NCI-H82 treated with DMSO at 0.1 percent for 48 hours (cell line): Measurements from ENCODE around the gene CNKSR3.
A peak's percentile ranks its signal among the peaks of the same experiment; 100 is the strongest.

Experiments
- DNase-seq: peaks from one replicate; lab custom pipeline; 2025; ENCODE audit not compliant: unreplicated experiment; lab: John Stamatoyannopoulos, UW

The CNKSR3 gene

GRCh38 chr6:154458565-154459470, 51.7 kb downstream of the CNKSR3 start:
- DNase-seq: no peak

GRCh38 chr6:154457881-154458284, 52.6 kb downstream of the CNKSR3 start:
- no peak for DNase-seq

GRCh38 chr6:154457046-154457713, 53.3 kb downstream of the CNKSR3 start:
- DNase-seq: no peak

- DNase-seq: no peak
These were observed 57.2 kb downstream of the CNKSR3 start for GRCh38 chr6:154453329-154453728.

- DNase-seq: no peak
These were observed 60.0 kb downstream of the CNKSR3 start for GRCh38 chr6:154450498-154450897.

GRCh38 chr6:154448448-154449096, 61.9 kb downstream of the CNKSR3 start:
- no peak for DNase-seq

- peak; percentile 11 for DNase-seq
These were observed 62.5 kb downstream of the CNKSR3 start for GRCh38 chr6:154447954-154448353.

GRCh38 chr6:154446984-154447383, 63.5 kb downstream of the CNKSR3 start:
- DNase-seq: no peak

- no peak for DNase-seq
These were observed 65.1 kb downstream of the CNKSR3 start for GRCh38 chr6:154445417-154445816.

- no peak for DNase-seq
These were observed 68.5 kb downstream of the CNKSR3 start for GRCh38 chr6:154441995-154442310.

- DNase-seq: no peak
These were observed 70.0 kb downstream of the CNKSR3 start for GRCh38 chr6:154440422-154441043.

GRCh38 chr6:154440022-154440421, 70.5 kb downstream of the CNKSR3 start:
- no peak for DNase-seq

GRCh38 chr6:154438882-154439415, 71.5 kb downstream of the CNKSR3 start:
- DNase-seq: no peak

GRCh38 chr6:154435400-154435945, 75.0 kb downstream of the CNKSR3 start:
- no peak for DNase-seq

GRCh38 chr6:154434662-154435061, 75.8 kb downstream of the CNKSR3 start:
- DNase-seq: no peak

- DNase-seq: no peak
These were observed 76.8 kb downstream of the CNKSR3 start for GRCh38 chr6:154433477-154434241.

GRCh38 chr6:154432533-154433476, 77.7 kb downstream of the CNKSR3 start:
- DNase-seq: no peak

GRCh38 chr6:154430481-154430919, 80.0 kb downstream of the CNKSR3 start:
- no peak for DNase-seq

- DNase-seq: peak; percentile 93
These were observed 80.8 kb downstream of the CNKSR3 start for GRCh38 chr6:154429711-154430110.
